ENCODE data around the gene ARHGAP5. TPM values are rescaled to one million over a fixed set of nuclear protein-coding genes. Genes with fewer than 3 reads are reported as not detected.

Gene ARHGAP5
- total RNA-seq, 1 experiment from 2014 or later, result 43.6 TPM

- in situ Hi-C loops (cut with HindIII; ENCODE audit: low sequenced_read_pairs), result no loop called here
- peak; percentile 55 for DNase-seq (ENCODE audit: low spot score)
Measured at GRCh38 chr14:32075672-32076277, 1.3 kb upstream of the ARHGAP5 start.

DNA sequence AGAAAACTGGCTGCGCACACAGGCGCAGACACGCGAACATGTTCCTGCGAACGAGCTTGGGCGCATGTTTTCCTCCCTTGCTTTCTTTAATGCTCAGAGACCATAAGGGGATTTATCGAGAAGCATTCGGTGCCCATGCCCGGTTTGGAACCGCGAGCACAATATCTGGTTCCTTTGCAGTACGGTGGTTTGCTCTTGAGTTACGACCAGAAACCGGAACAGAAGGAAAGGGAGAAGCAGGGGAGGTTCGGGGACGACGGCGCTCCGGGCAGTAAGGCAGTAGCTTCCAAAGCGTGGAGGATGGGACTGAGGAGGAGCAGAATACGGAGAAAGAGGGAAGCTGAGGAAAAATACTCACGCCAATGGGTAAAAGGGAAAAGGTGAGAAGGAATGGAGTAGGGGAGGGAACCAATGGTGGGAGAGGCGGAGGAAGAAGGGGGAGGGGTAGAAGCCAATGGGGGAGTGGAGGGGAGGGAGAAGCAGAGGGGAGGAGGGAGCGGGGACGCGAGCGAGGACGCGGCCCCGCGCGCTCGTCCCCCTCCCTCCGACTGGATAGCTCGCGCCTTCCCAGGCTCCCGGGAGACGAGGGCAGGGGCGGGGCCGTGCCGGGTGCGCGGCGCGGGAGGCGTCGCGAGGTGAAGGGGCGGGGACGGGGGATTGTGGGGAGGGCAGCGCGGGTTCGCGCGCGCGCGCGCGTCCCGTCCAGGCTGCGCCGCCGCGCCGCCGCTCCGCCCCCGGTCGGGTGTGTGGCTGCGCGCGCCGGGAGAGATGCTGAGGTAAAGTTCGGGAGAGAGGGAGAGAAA, 625 bp upstream of the ARHGAP5 start:
- in situ Hi-C loops (cut with HindIII; ENCODE audit: low sequenced_read_pairs), result no loop called here
- peak; percentile 97 for DNase-seq (ENCODE audit: low spot score)

- in situ Hi-C loops (cut with HindIII; ENCODE audit: low sequenced_read_pairs), result no loop called here
- peak; percentile 72 for DNase-seq (ENCODE audit: low spot score)
Measured at GRCh38 chr14:32078023-32078857, 1.1 kb downstream of the ARHGAP5 start.

DNA sequence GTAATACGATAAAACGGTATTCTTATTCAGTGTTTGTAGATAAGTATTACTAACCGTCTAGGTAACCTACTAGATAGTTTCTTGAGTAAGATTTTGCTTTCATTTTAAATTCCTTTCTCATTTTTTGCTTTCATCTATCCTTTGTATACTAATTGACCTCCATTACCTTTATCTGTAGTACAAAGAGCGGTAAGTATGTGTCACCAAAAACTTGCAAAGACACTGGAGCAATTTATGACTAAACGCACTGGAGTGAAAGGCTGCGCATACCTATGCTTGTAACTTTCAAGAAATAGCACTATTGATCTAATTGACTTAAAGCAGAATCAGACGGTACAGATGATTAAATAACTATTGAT, 1.7 kb downstream of the ARHGAP5 start:
- in situ Hi-C loops (cut with HindIII; ENCODE audit: low sequenced_read_pairs), result no loop called here
- DNase-seq (ENCODE audit: low spot score), result no peak

GRCh38 chr14:32079264-32079663, 2.2 kb downstream of the ARHGAP5 start:
- in situ Hi-C loops (cut with HindIII; ENCODE audit: low sequenced_read_pairs), result no loop called here

DNA sequence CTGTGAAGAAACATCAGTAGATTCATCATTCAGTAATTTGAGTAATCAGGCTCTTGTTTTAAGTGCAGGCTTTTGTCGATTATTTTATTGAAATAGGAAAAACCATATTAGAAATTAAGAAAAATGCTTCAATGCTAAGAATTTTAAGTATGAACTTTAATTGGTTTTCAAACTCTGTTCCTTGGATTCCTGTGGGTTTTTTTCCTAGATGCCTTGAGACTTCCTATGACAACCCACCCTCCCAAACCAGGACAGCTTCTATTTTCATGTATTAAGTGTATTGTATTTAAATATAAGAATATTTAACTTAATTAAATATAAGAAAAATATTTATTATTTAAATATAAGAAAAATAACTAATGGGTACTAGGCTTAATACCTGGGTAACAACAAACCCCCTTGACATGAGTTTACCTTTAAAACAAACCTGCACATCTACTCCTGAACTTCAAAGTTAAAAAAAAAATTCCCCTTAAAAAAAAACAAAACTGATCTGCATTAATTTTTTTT, 3.0 kb downstream of the ARHGAP5 start:
- DNase-seq (ENCODE audit: low spot score), result no peak
- in situ Hi-C loops (cut with HindIII; ENCODE audit: low sequenced_read_pairs), result no loop called here

More at GRCh38 chr14:32079264-32079663, 2.2 kb downstream of the ARHGAP5 start:
- no peak for DNase-seq (ENCODE audit: low spot score)

- in situ Hi-C loops (cut with HindIII; ENCODE audit: low sequenced_read_pairs), result no loop called here
- DNase-seq (ENCODE audit: low spot score), result no peak
Measured at GRCh38 chr14:32081901-32082300, 4.8 kb downstream of the ARHGAP5 start.

DNA sequence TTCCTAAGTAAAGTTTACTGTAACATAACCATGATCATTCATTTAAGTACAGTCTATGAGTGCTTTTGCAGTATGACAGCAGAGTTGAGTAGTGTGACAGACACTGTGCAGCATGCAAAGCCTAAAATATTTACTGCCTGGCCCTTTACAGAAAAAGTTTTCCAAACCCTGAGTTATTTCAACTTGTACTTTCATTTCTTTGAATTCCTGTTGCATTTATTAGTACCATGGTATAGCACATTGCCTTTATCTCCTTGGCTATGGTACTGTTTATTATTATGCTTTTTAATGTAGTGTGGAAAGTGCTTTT, 6.2 kb downstream of the ARHGAP5 start:
- DNase-seq (ENCODE audit: low spot score), result no peak
- in situ Hi-C loops (cut with HindIII; ENCODE audit: low sequenced_read_pairs), result no loop called here

GRCh38 chr14:32083789-32084188, 6.7 kb downstream of the ARHGAP5 start:
- no peak for DNase-seq (ENCODE audit: low spot score)
- in situ Hi-C loops (cut with HindIII; ENCODE audit: low sequenced_read_pairs), result no loop called here

GRCh38 chr14:32085182-32085844, 8.2 kb downstream of the ARHGAP5 start:
- DNase-seq (ENCODE audit: low spot score), result no peak
- in situ Hi-C loops (cut with HindIII; ENCODE audit: low sequenced_read_pairs), result no loop called here

DNA sequence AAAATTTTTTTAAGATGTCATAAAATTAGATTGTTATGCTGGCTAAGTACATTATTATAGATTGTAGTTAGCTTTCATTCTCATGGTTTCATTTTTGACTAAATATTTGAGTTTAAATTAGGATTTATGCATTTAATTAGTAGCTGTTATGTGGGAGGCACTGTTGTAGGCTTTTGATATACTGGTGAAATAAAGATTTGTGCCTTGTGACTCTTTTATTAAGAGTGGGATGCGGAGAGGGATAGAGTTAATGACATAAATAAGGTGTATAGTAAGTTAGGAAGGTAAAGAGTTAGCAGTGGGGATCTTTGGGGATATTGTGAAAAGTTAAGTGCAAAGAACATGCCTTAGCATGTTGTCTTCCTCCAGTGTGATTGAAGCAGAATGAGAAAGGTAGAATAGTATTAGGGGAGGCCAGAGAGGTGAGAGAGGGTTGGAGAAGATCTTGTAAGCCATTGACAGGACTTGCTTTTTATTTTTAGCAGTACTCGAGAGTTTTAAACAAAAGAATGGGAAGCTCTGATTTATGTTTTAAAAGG, 8.8 kb downstream of the ARHGAP5 start:
- in situ Hi-C loops (cut with HindIII; ENCODE audit: low sequenced_read_pairs), result no loop called here
- no peak for DNase-seq (ENCODE audit: low spot score)

GRCh38 chr14:32087173-32087861, 10.2 kb downstream of the ARHGAP5 start:
- DNase-seq (ENCODE audit: low spot score), result peak; percentile 18
- in situ Hi-C loops (cut with HindIII; ENCODE audit: low sequenced_read_pairs), result no loop called here

DNA sequence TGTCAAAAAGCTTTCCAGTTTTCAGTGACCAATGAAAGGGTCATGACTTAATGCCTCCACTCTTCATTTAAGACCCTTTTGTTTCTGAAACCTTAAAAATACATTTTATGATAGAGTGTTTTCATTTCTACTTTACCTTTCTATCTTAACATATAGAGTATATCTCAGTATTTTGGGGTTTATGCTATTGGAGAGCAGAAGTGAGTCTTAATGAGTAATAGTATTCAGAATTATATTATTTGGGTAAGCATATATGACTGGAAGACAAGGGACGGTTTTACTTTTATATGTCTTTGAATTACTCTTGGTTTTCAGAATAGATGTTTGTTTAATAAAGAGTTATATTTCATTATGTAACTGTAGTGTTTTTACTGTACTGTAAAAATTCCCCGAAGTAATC, 10.8 kb downstream of the ARHGAP5 start:
- no peak for DNase-seq (ENCODE audit: low spot score)
- in situ Hi-C loops (cut with HindIII; ENCODE audit: low sequenced_read_pairs), result no loop called here

DNA sequence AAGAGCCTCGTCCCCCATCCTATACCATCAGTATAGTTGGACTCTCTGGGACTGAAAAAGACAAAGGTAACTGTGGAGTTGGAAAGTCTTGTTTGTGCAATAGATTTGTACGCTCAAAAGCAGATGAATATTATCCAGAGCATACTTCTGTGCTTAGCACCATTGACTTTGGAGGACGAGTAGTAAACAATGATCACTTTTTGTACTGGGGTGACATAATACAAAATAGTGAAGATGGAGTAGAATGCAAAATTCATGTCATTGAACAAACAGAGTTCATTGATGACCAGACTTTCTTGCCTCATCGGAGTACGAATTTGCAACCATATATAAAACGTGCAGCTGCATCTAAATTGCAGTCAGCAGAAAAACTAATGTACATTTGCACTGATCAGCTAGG, 13.6 kb downstream of the ARHGAP5 start:
- in situ Hi-C loops (cut with HindIII; ENCODE audit: low sequenced_read_pairs), result no loop called here
- DNase-seq (ENCODE audit: low spot score), result no peak

DNA sequence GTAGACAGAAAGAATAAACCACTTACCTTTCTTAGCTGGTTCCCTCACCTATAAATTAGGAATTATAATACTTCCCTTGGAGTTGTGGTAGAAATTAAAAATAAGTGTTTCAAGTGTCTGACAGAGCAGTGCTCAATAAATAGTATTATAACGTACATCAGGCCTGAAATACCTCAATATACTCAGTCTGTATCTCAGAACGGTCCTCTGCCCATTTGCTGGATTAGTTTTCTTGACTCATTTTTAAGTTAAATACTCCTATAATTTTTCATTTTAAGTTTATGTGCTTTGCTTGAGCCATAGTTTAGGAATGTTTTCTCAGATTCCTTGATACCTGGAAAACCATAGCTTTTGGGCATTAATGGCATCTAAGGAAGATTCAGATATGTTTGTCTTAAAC, 22.4 kb downstream of the ARHGAP5 start:
- DNase-seq (ENCODE audit: low spot score), result no peak
- in situ Hi-C loops (cut with HindIII; ENCODE audit: low sequenced_read_pairs), result no loop called here

DNA sequence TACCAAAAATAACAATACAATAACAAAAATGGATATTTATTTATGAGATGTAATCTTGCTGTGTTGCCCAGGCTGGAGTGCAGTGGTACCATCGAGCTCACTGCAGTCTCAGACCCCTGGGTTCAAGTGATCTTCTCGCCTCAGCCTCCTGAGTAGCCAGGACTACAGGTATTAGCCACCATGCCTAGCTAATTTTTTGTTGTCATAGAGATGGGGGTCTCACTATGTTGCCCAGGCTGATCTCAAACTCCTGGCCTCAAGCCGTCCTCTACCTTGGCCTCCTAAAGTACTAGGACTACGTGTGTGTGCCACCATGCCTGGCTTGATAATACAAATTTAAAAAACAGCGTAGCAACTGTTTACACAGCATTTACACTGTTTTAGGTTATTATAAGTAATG, 23.1 kb downstream of the ARHGAP5 start:
- in situ Hi-C loops (cut with HindIII; ENCODE audit: low sequenced_read_pairs), result no loop called here
- DNase-seq (ENCODE audit: low spot score), result no peak

GRCh38 chr14:32102152-32102787, 25.2 kb downstream of the ARHGAP5 start:
- in situ Hi-C loops (cut with HindIII; ENCODE audit: low sequenced_read_pairs), result no loop called here
- DNase-seq (ENCODE audit: low spot score), result no peak

DNA sequence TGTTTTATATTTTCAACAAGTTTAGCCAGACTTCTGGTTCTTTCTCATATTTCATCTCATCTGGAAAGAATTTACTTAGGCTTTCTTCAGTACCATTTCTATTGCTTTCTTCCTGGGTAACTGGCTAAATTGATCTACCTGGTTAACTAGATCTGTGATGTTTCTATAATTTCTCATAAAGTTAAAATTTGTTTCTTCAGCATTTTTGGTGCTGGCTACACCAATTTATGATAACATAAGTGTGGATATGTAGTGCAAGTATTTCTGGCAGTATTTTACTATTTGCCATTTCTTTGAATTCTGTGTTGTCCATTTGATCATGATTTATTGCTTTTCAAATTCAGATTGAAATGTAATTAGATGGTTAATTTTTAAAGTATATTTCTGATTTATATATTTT, 25.9 kb downstream of the ARHGAP5 start:
- DNase-seq (ENCODE audit: low spot score), result no peak
- in situ Hi-C loops (cut with HindIII; ENCODE audit: low sequenced_read_pairs), result no loop called here
